ENCODE measurements around the gene SLC39A6. TPM values are rescaled to one million over a fixed set of nuclear protein-coding genes. Genes with fewer than 3 reads are reported as not detected.
"Not testable (repeated sequence)": the region's sequence is repeated elsewhere in the genome, so short reads cannot be mapped to it uniquely, and the experiment has no call there.

The SLC39A6 gene
- total and polyA plus RNA-seq, 8 donors, result 33.8 to 62.9 (median 52.2) TPM

- no peak for ATAC-seq
- Histone ChIP-seq H3K36me3 (no peaks in the 10 kb centered on the region), H3K4me1 (peaks cover 0 to 8% of the 10 kb centered on the region in 2 donors), H3K9me3 (no peaks in the 10 kb centered on the region), H3K27ac (no peak overlapping the region), H3K4me3 (no peak overlapping the region), H3K27me3 (peaks cover 0 to 7% of the 10 kb centered on the region in 2 donors)
- no peak for DNase-seq
- no peak for TF ChIP-seq CTCF (IDR thresholded peaks at IDR 0.05)
- intact Hi-C loops (cut with DNase I), result no loop called here
These were observed 54.7 kb downstream of the SLC39A6 start for GRCh38 chr18:36074435-36074834.

GRCh38 chr18:36073676-36074075, 55.5 kb downstream of the SLC39A6 start:
- intact Hi-C loops (cut with DNase I), result no loop called here
- Histone ChIP-seq H3K4me1 (peaks cover 0 to 8% of the 10 kb centered on the region in 2 donors), H3K27ac (no peak overlapping the region), H3K36me3 (no peaks in the 10 kb centered on the region), H3K27me3 (peaks cover 0 to 7% of the 10 kb centered on the region in 2 donors), H3K4me3 (no peak overlapping the region), H3K9me3 (no peaks in the 10 kb centered on the region)
- TF ChIP-seq CTCF (IDR thresholded peaks at IDR 0.05), result no peak
- ATAC-seq (no peak), DNase-seq (no peak)

GRCh38 chr18:36072406-36072805, 56.7 kb downstream of the SLC39A6 start:
- H3K4me1 ChIP-seq; H3K36me3 ChIP-seq; DNase-seq; H3K9me3 ChIP-seq; H3K4me3 ChIP-seq; ATAC-seq; intact Hi-C loops (cut with DNase I); H3K27me3 ChIP-seq; H3K27ac ChIP-seq: not testable (repeated sequence)

DNA sequence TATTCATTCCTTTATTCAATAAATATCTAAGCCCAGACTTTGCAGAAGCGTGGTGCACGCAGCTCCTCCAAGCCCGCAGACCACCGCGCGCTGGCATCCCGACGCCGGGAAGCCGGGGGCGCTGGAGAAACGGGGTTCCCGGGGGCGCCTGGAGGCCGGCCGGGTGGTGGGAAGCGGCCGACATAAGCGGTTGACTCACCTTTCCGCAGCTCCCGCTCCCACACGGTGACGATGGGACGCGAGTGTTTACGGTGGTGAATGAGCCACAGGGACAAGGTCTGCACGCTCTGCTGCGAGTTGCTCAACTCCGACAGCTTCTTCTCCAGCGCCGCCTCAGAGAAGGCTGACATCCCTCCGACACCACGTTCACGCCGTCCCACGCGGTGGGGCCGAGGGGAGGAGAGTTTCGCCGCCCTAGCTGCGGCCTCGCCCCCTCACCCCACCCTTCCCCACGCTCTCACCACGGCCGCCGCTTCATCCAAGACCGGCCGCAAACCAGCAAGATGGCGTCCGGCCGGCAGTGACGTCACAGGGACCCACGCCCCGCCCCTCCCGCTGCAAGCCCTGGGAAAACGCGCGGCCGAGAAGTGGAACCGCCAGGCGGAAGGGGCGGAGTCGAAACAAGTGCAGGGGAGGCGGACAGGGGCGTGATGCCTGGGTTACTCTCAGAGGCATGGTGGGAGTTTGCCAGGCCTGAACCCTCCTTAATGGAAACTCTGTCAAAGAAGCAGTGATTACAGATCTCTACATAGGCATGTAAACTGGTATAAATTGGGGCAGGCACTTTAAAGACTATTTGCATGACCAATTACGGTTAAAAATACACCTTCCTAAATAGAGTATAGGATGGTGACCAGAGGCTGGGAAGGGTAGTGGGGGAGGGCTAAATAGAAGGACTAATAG, 61.8 kb downstream of the SLC39A6 start, which contains the start of gene RPRD1A:
TSS of gene RPRD1A (minus strand) at position 505 of the 903 bp plus-strand sequence. CDS start at position 350, 155 bp downstream.
- Histone ChIP-seq H3K4me1 (peaks cover 0 to 33% of the 10 kb centered on the region in 2 donors), H3K27ac (peak within 1 kb of the TSS; percentile 86 to 96), H3K9me3 (no peaks in the 10 kb centered on the region), H3K27me3 (no peaks in the 10 kb centered on the region), H3K4me3 (peak within 1 kb of the TSS; percentile 66 to 86), H3K36me3 (no peaks in the 10 kb centered on the region)
- TF ChIP-seq CTCF (IDR thresholded peaks at IDR 0.05), result peak in 1 of 2 donors; percentile 18
- ATAC-seq, result peak; percentile 98
- intact Hi-C loops (cut with DNase I), result no loop called here
- peak; percentile 89 to 100 (median 96) for DNase-seq

DNA sequence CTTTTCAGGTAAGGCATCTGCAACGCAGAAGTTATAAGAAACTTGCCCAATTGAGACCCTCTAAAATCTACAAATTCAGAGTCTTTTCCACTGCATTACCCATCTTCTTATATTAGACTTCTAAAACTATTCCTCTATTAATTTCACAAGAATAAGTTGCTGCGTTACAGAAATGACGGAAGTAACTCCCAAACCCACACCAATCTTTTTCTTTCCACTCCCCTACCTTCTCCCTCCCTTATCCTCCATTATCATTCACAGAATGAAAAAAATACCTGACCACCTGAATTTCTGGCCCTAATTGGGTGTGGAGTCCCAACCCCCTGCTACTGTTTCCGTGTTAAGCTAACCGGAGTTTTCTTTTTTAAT, 62.5 kb downstream of the SLC39A6 start:
- H3K4me1 ChIP-seq, result peaks cover 0 to 33% of the 10 kb centered on the region in 2 donors
- no peaks in the 10 kb centered on the region for H3K27me3 ChIP-seq
- intact Hi-C loops (cut with DNase I), result no loop called here
- TF ChIP-seq CTCF (IDR thresholded peaks at IDR 0.05), result no peak
- ATAC-seq (peak; percentile 11), DNase-seq (peak in 2 of 4 donors; percentile 1 to 6)
- no peaks in the 10 kb centered on the region for H3K36me3 ChIP-seq
- H3K27ac ChIP-seq, result peak overlapping the region; percentile 86 to 96
- H3K4me3 ChIP-seq, result peak overlapping the region; percentile 66 to 86
- H3K9me3 ChIP-seq, result no peaks in the 10 kb centered on the region
